GM12878 (cell line): Measurements from ENCODE around the gene NAXE. TPM values are rescaled to one million over a fixed set of nuclear protein-coding genes. Genes with fewer than 3 reads are reported as not detected.

Source experiments
- BCL11A ChIP-seq: IDR thresholded peaks from 2 replicates; pipeline ENCODE4 v1.6.1; 2011; ENCODE audit warnings: low read depth, low read length
- BCL3 ChIP-seq: IDR thresholded peaks from 2 replicates; pipeline ENCODE4 v1.6.1; 2011; ENCODE audit warnings: borderline replicate concordance, low read depth, mild to moderate bottlenecking, moderate library complexity, low read length; ENCODE audit not compliant: insufficient read depth, poor library complexity, severe bottlenecking
- CREB1 ChIP-seq: IDR thresholded peaks from 2 replicates; pipeline ENCODE4 v1.6.1; 2012; ENCODE audit warnings: low read depth, mild to moderate bottlenecking, inconsistent platforms
- FOXM1 ChIP-seq: IDR thresholded peaks from 2 replicates; pipeline ENCODE4 v1.6.1; 2012; ENCODE audit warnings: low read depth, mild to moderate bottlenecking, inconsistent platforms, low read length, moderate library complexity
- IRF3 ChIP-seq: fragments of 450-650 bp; IDR thresholded peaks from 2 replicates; pipeline ENCODE4 v1.6.1; 2014; ENCODE audit warnings: mild to moderate bottlenecking
- JUND ChIP-seq: IDR thresholded peaks from 2 replicates; pipeline ENCODE4 v1.6.1; 2012; ENCODE audit warnings: low read depth, mild to moderate bottlenecking, low read length, improper control_type of control experiment, moderate library complexity
- KDM1A ChIP-seq: fragments of 200-600 bp; sonication (generic); IDR thresholded peaks from 2 replicates; pipeline ENCODE4 v1.6.1; 2016; ENCODE audit warnings: borderline replicate concordance
- KLF5 ChIP-seq: fragments of 450-650 bp; IDR thresholded peaks from 2 replicates; pipeline ENCODE4 v1.6.1; 2014; ENCODE audit warnings: mild to moderate bottlenecking; ENCODE audit not compliant: partially characterized antibody
- MTA2 ChIP-seq: fragments of 450-650 bp; IDR thresholded peaks from 2 replicates; pipeline ENCODE4 v1.6.1; 2016; ENCODE audit warnings: low read depth, mild to moderate bottlenecking, moderate library complexity
- NFXL1 ChIP-seq: fragments of 450-650 bp; IDR thresholded peaks from 2 replicates; pipeline ENCODE4 v1.6.1; 2017; ENCODE audit warnings: antibody characterized with exemption, mild to moderate bottlenecking, borderline replicate concordance
- PML ChIP-seq: IDR thresholded peaks from 2 replicates; pipeline ENCODE4 v1.6.1; 2012; ENCODE audit warnings: low read length, inconsistent platforms
- POU2F2 ChIP-seq: IDR thresholded peaks from 3 replicates; pipeline ENCODE4 v1.6.1; 2011; ENCODE audit warnings: low read depth, mild to moderate bottlenecking, low read length, borderline replicate concordance
- RBBP5 ChIP-seq: fragments of 200-600 bp; sonication (generic); conservative IDR thresholded peaks from 2 replicates; pipeline ENCODE4 v1.6.1; 2016
- REST ChIP-seq: IDR thresholded peaks from 2 replicates; pipeline ENCODE4 v1.6.1; 2012; ENCODE audit warnings: mild to moderate bottlenecking, low read depth, low read length
- RFX5 ChIP-seq: IDR thresholded peaks from 2 replicates; pipeline ENCODE4 v1.6.1; 2011; ENCODE audit warnings: low read depth, low read length, improper control_type of control experiment
- SMAD1 ChIP-seq: fragments of 450-650 bp; IDR thresholded peaks from 2 replicates; pipeline ENCODE4 v1.6.1; 2018; ENCODE audit warnings: mild to moderate bottlenecking, low read depth; ENCODE audit not compliant: partially characterized antibody
- SMARCA5 ChIP-seq: fragments of 450-650 bp; IDR thresholded peaks from 2 replicates; pipeline ENCODE4 v1.6.1; 2017; ENCODE audit warnings: mild to moderate bottlenecking
- STAT1 ChIP-seq: fragments of 450-650 bp; conservative IDR thresholded peaks from 2 replicates; pipeline ENCODE4 v1.6.1; 2014; ENCODE audit warnings: antibody characterized with exemption, mild to moderate bottlenecking
- TAF1 ChIP-seq: IDR thresholded peaks from 2 replicates; pipeline ENCODE4 v1.6.1; 2011; ENCODE audit warnings: mild to moderate bottlenecking, low read depth, low read length, borderline replicate concordance
- TARDBP ChIP-seq: IDR thresholded peaks from 2 replicates; pipeline ENCODE4 v1.6.1; 2016; ENCODE audit warnings: borderline replicate concordance
- ZBED1 ChIP-seq: IDR thresholded peaks from 2 replicates; pipeline ENCODE4 v1.6.1; 2016; ENCODE audit warnings: borderline replicate concordance
- ZBTB40 ChIP-seq: fragments of 450-650 bp; IDR thresholded peaks from 2 replicates; pipeline ENCODE4 v1.6.1; 2016; ENCODE audit warnings: mild to moderate bottlenecking, moderate library complexity, borderline replicate concordance
- ZNF622 ChIP-seq: fragments of 450-650 bp; IDR thresholded peaks from 2 replicates; pipeline ENCODE4 v1.6.1; 2017; ENCODE audit warnings: mild to moderate bottlenecking, inconsistent platforms
- polyA plus RNA-seq, 11 experiments: library from polyadenylated mRNA; depleted of rRNA in 4 of 11; unstranded in 6 of 11; stranded (reverse) in 5 of 11; fragments of >200 nt; fragmentation: Nextera tagmentation in 4 of 11; fragmentation: Illumina TruSeq in 1 of 11; extraction: Ambion mirVana in 4 of 11; extraction: Trizol in 1 of 11; gene quantifications; 1 replicate in 1 of 11; 2 replicates in 10 of 11; pipeline versions ENCODE4 v1.2.1 to v1.2.3, GENCODE V29; 2011 to 2016; ENCODE audit warnings: inconsistent platforms in 2 of 11, missing spikeins in 2 of 11, low read depth in 1 of 11
- total RNA-seq, 4 experiments: library from RNA; depleted of rRNA in 3 of 4; stranded (reverse); fragments of >200 nt in 3 of 4; fragmentation: Illumina TruSeq in 1 of 4; extraction: Trizol in 1 of 4; gene quantifications; 2 replicates each; pipeline versions ENCODE4 v1.2.1 to v1.2.3, GENCODE V29; 2013 to 2021

Gene NAXE
- total and polyA plus RNA-seq, 10 of the 15 experiments (the other 5 are each of a cell fraction or from before 2014, with no cell fraction given): 17.8 to 93.3 (median 68.8) TPM

GRCh38 chr1:156571919-156572662 lies 19.5 kb upstream of the NAXE start, which contains the start of gene IQGAP3 (continued):
- no peak for TF ChIP-seq RFX5
- TF ChIP-seq IRF3: no peak
- TF ChIP-seq ZBTB40: peak; percentile 89
- TF ChIP-seq POU2F2: no peak
- no peak for TF ChIP-seq SMAD1
- no peak for TF ChIP-seq NFXL1
- no peak for TF ChIP-seq BCL3
- no peak for TF ChIP-seq JUND
- no peak for TF ChIP-seq REST
- TF ChIP-seq ZBED1: no peak
- no peak for TF ChIP-seq TAF1
- no peak for TF ChIP-seq ZNF622
- TF ChIP-seq STAT1: no peak
- TF ChIP-seq TARDBP: no peak
- peak; percentile 90 for TF ChIP-seq CREB1
- no peak for TF ChIP-seq BCL11A
- no peak for TF ChIP-seq MTA2
- TF ChIP-seq SMARCA5: no peak
- no peak for TF ChIP-seq PML
- TF ChIP-seq KDM1A: no peak
- TF ChIP-seq FOXM1: no peak
- no peak for TF ChIP-seq RBBP5
- no peak for TF ChIP-seq KLF5
